ENCODE measurements around the gene TUBB1. TPM values are rescaled to one million over a fixed set of nuclear protein-coding genes. Genes with fewer than 3 reads are reported as not detected.

The TUBB1 gene
- total and polyA plus RNA-seq, 2 of the 13 experiments (the other 11 are each of a cell fraction or from before 2014, with no cell fraction given), result 0.11 to 57.6 TPM

DNA sequence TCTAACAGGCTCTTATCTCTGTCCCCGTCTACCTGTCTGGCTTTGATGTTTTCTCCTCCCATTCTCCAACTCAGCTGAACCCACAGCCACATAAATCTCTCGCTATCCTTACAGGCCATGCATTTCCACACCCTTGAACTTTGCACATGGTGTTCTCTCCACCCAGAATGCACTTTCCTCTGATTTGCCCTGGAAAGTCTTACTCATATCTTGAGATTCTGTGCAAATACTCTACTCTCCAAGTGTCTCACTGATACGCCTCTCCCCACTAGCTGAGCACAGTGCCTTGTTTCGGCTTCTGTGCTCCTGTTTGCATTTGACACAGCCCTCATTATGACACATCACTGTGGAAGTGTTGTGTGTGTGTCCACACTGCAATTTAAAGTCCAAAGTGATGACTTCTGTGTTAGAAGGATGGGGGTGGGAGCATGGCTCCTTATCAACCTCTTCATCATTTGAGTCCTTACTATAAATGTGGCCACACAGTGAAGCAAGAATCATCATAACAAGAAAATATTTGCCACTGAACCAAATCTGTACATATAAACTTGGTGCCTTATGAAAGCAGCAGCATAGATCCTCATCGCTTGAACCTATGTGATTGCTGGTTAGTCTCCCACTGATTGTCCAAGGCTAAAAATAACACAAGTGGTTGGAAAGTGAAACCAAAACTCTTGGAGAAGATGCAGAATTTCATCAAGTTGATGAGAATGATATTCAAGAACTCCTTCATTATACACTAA is 28.9 kb downstream of the TUBB1 start (continued):
- no peak; the same call in 1 of the 2 replicates for TF ChIP-seq FOXP4 (CRISPR knock-in tag; IDR thresholded peaks at IDR 0.05)
- no peak for TF ChIP-seq ZFP36L2 (CRISPR knock-in tag; IDR thresholded peaks at IDR 0.05)
- TF ChIP-seq, protein P1, sequence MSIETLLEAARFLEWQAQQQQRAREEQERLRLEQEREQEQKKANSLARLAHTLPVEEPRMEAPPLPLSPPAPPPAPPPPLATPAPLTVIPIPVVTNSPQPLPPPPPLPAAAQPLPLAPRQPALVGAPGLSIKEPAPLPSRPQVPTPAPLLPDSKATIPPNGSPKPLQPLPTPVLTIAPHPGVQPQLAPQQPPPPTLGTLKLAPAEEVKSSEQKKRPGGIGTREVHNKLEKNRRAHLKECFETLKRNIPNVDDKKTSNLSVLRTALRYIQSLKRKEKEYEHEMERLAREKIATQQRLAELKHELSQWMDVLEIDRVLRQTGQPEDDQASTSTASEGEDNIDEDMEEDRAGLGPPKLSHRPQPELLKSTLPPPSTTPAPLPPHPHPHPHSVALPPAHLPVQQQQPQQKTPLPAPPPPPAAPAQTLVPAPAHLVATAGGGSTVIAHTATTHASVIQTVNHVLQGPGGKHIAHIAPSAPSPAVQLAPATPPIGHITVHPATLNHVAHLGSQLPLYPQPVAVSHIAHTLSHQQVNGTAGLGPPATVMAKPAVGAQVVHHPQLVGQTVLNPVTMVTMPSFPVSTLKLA (IDR thresholded peaks at IDR 0.05), result no peak
- TF ChIP-seq EEA1 (CRISPR knock-in tag; IDR thresholded peaks at IDR 0.05; ENCODE audit: borderline replicate concordance), result no peak
- peak; percentile 11; the same call in 1 of the 2 replicates for TF ChIP-seq CEBPG (CRISPR knock-in tag; IDR thresholded peaks at IDR 0.05)
- TF ChIP-seq SP5 (CRISPR knock-in tag; IDR thresholded peaks at IDR 0.05; ENCODE audit: borderline replicate concordance, low read depth), result peak; percentile 25; the same call in 1 of the 2 replicates
- peak; percentile 58; the same call in 1 of the 2 replicates for TF ChIP-seq PPARG (CRISPR knock-in tag; conservative IDR thresholded peaks at IDR 0.05)
- peak; percentile 89 for TF ChIP-seq ZEB1 (IDR thresholded peaks at IDR 0.05; ENCODE audit: insufficient replicate concordance, low read depth)
- peak; percentile 79 for TF ChIP-seq FOSL2 (CRISPR knock-in tag; IDR thresholded peaks at IDR 0.05)
- no peak for TF ChIP-seq ZFP36 (IDR thresholded peaks at IDR 0.05; ENCODE audit: borderline replicate concordance, low read depth, low read length, partially characterized antibody)
- TF ChIP-seq PLRG1 (conservative IDR thresholded peaks at IDR 0.05), result no peak
- peak in 1 of 2 experiments; percentile 2; a peak in 1 of 4 replicates for TF ChIP-seq EP300 (IDR thresholded peaks at IDR 0.05; ENCODE audit: low read depth in 2 of 2, low read length in 2 of 2)
- TF ChIP-seq EP300 (CRISPR knock-in tag; IDR thresholded peaks at IDR 0.05; ENCODE audit: borderline replicate concordance), result no peak
- TF ChIP-seq TBX3 (IDR thresholded peaks at IDR 0.05; ENCODE audit: borderline replicate concordance), result peak; percentile 50; the same call in 1 of the 2 replicates
- TF ChIP-seq JUND (CRISPR knock-in tag; IDR thresholded peaks at IDR 0.05), result 0 out of 2 replicates have a peak, but pooled peaks have one; percentile 9
- TF ChIP-seq CEBPB (IDR thresholded peaks at IDR 0.05; ENCODE audit: borderline replicate concordance, low read depth, low read length), result peak; percentile 18; the same call in 1 of the 2 replicates
- TF ChIP-seq XRCC5 (optimal IDR thresholded peaks at IDR 0.05; ENCODE audit: low read length), result peak; percentile 39
- TF ChIP-seq TBP (CRISPR knock-in tag; IDR thresholded peaks at IDR 0.05), result no peak
- TF ChIP-seq, protein P2, sequence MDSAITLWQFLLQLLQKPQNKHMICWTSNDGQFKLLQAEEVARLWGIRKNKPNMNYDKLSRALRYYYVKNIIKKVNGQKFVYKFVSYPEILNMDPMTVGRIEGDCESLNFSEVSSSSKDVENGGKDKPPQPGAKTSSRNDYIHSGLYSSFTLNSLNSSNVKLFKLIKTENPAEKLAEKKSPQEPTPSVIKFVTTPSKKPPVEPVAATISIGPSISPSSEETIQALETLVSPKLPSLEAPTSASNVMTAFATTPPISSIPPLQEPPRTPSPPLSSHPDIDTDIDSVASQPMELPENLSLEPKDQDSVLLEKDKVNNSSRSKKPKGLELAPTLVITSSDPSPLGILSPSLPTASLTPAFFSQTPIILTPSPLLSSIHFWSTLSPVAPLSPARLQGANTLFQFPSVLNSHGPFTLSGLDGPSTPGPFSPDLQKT (CRISPR knock-in tag; IDR thresholded peaks at IDR 0.05; ENCODE audit: borderline replicate concordance), result no peak
- TF ChIP-seq ZNF766 (CRISPR knock-in tag; IDR thresholded peaks at IDR 0.05; ENCODE audit: borderline replicate concordance), result no peak
- no peak for TF ChIP-seq FOXJ3 (CRISPR knock-in tag; IDR thresholded peaks at IDR 0.05; ENCODE audit: borderline replicate concordance)
- peak; percentile 71 for TF ChIP-seq JUN (CRISPR knock-in tag; IDR thresholded peaks at IDR 0.05)
- no peak for TF ChIP-seq ZNF512B (CRISPR knock-in tag; IDR thresholded peaks at IDR 0.05; ENCODE audit: borderline replicate concordance)
- TF ChIP-seq GATAD2A (CRISPR knock-in tag; IDR thresholded peaks at IDR 0.05), result 0 out of 2 replicates have a peak, but pooled peaks have one; percentile 9
